GM19395 (cell line): ENCODE data around the gene ZWILCH.

Experiments used
- ATAC-seq: cut with Tn5 transposase; IDR thresholded peaks from one replicate; pipeline ENCODE4 v1.9.1; 2021; ENCODE audit warnings: mild to moderate bottlenecking, moderate library complexity; ENCODE audit not compliant: unreplicated experiment

The ZWILCH gene

GRCh38 chr15:66535056-66535455 is 29.9 kb downstream of the ZWILCH start:
- no peak for ATAC-seq

- ATAC-seq: no peak
Measured at GRCh38 chr15:66542896-66543295, 37.8 kb downstream of the ZWILCH start.

GRCh38 chr15:66545255-66545654 is 40.1 kb downstream of the ZWILCH start:
- ATAC-seq: no peak

GRCh38 chr15:66555685-66556084 is 50.6 kb downstream of the ZWILCH start:
- no peak for ATAC-seq

- no peak for ATAC-seq
Measured at GRCh38 chr15:66558271-66558670, 53.1 kb downstream of the ZWILCH start.

- no peak for ATAC-seq
Measured at GRCh38 chr15:66560856-66561525, 55.9 kb downstream of the ZWILCH start.

- ATAC-seq: no peak
Measured at GRCh38 chr15:66563126-66563525, 58.0 kb downstream of the ZWILCH start.

GRCh38 chr15:66563566-66564110 is 58.5 kb downstream of the ZWILCH start:
- no peak for ATAC-seq

GRCh38 chr15:66564136-66565041 is 59.3 kb downstream of the ZWILCH start:
- ATAC-seq: no peak

GRCh38 chr15:66565141-66565641 is 60.1 kb downstream of the ZWILCH start:
- no peak for ATAC-seq

- ATAC-seq: no peak
Measured at GRCh38 chr15:66565741-66566144, 60.6 kb downstream of the ZWILCH start, which contains the start of gene LCTL. Gene LCTL, minus strand, starts transcription at chr15:66565998. Its CDS starts 633 bp downstream, at chr15:66565365.

GRCh38 chr15:66566963-66567531 is 61.9 kb downstream of the ZWILCH start:
- no peak for ATAC-seq

- ATAC-seq: no peak
Measured at GRCh38 chr15:66567897-66568296, 62.8 kb downstream of the ZWILCH start.

GRCh38 chr15:66569461-66570137 is 64.5 kb downstream of the ZWILCH start:
- no peak for ATAC-seq

GRCh38 chr15:66570327-66570726 is 65.2 kb downstream of the ZWILCH start:
- ATAC-seq: no peak

GRCh38 chr15:66570842-66571478 is 65.8 kb downstream of the ZWILCH start:
- ATAC-seq: no peak

GRCh38 chr15:66572146-66572545 is 67.0 kb downstream of the ZWILCH start:
- ATAC-seq: no peak

- no peak for ATAC-seq
Measured at GRCh38 chr15:66573348-66573718, 68.2 kb downstream of the ZWILCH start.

- no peak for ATAC-seq
Measured at GRCh38 chr15:66573719-66574595, 68.8 kb downstream of the ZWILCH start.
